Measurements from ENCODE around the gene LSM6. TPM values are rescaled to one million over a fixed set of nuclear protein-coding genes. Genes with fewer than 3 reads are reported as not detected.

Gene LSM6
- total RNA-seq, 1 donor from 2014 or later = 28.4 TPM

DNA sequence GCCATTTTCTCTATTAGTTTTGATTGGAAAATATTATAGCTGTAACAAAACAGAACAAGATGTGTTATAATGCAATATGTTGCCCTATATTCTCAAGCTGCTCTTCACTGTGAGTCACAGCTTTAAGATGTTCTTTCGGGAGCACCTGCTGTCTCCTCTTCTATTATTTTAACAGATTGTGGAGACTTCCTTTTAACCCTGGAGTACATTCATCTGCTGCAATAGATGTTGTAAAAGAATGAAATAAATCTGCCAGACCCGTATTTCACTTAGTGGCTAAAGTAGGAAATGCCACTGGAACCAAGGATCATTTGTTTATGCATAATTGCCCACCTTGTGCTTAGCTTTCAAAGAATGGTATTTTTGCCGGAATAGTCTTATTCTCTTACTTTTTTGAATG is 11.1 kb downstream of the LSM6 start:
- DNase-seq = no peak

DNA sequence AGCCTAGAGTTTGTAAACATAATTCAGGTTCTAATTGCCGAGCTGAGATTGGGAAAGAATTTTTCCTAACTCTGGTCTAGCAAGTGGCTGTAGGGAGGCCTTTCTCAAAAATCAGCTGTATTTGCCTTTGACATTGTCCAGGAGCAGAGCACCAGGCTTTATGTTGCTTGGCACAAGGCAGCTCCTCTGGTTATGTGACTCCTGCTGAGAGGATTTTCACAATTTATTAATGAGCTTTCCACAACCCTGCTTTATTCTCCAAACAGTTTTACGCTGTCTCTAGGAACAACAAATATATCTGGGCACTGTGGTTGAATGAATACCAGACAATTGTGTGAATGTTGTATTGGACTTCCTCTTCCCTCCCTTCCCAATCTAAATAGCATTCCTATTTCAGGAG is 14.9 kb downstream of the LSM6 start:
- DNase-seq = no peak

DNA sequence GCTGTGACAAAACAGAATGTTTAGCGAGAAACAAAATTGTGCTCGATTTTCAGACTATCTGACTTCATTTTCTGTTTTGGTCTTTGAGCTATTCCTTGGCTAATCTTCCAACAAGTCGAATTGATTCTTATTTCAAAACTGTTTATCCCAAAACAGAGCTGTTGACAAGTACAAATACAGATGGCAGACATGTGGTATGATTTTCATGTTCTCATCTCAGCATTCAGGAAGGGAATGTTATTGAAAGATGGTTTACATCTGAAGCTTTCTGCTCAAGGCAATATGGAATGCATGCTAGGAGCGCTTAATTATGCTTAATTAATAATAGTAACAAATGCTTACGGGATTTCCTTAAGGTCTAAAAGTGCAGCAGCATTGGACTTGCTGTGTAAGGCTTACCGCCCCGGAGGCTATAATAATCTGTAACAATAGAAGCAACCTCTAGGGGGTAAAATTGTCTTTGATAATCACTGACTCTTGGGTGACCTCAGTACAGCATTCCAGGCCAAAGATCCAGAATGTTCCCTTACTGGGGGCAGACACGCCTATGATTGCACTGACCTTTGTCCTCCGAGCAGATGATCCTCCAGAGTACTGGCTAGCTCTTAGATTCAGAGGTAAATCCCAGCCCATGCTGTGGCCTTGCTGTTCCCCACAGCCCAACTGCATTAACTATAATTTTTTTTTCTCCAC is 16.4 kb downstream of the LSM6 start:
- DNase-seq = no peak

DNA sequence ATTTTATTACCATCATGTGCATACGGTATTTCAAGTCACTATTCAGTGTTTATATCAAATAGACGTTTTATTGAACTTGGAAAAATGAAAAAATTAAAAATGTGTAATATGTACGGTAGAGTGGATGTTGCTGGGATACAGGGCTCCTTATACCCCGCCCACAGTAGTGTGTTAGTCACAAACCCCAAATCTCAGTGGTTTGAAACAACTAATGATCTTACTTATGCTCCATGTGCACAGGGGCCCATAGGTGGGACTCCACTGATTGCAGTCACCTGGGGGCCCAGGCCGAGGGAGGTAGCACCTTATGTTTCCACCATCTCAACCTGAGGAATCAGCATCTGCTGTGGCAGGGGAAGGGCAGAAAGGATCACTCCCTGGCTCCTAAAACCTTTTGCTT is 18.1 kb downstream of the LSM6 start:
- no peak for DNase-seq

DNA sequence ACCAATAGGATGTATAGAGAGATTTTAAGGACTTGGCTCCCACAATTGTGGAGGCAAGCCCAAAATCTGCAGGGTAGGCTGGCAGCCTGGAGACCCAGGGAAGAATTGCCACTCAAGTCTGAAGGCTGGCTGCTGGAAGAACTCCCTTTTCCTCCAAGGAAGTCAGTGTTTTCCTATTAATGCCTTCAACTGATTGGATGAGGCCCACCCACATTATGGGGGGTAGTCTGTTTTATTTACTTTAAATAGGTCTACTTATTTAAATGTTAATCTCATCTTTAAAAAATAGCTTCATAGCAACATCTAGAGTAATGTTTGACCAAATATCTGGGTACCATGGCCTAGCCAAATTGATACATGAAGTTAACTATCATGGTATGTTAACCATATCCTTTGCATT is 18.7 kb downstream of the LSM6 start:
- DNase-seq = no peak

DNA sequence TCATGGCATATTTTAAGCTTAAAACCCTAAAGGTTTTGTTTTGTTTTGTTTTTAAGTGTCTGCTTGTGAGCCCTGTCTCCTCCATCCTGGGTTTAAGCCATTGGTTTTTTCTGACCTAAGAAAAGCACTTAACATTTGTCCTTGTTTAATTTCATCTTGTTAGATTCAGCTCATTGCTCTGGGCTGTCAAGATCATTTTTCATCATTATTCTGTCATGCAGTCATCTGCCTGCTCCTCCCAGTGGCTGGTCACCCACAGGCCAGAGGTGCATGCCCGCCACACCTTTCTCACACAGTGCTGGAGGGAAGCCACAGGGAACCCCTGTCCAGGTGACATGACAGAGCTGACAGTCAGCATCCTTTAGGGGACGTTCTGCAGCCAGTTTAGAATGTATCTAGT is 27.1 kb downstream of the LSM6 start:
- no peak for DNase-seq

DNA sequence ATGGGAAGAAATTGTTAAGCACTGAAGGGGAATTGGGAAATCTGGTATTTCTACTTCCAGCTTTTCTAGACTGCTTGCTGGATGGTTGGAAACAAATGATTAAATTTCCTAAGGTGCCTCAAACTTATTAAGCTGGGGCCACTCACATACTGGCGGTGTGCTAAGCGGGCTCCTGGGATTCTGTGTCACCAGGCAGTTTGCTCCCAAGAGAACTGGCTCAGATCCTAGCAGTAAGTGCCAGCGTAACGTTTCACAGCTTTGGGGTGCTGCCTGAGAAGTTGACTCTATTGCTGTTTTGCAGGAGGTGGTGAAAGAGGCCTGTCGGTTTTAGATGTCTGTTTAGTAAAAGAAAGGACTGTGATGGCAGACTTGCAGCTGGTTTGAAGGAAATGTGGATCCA is 31.9 kb downstream of the LSM6 start:
- no peak for DNase-seq

DNA sequence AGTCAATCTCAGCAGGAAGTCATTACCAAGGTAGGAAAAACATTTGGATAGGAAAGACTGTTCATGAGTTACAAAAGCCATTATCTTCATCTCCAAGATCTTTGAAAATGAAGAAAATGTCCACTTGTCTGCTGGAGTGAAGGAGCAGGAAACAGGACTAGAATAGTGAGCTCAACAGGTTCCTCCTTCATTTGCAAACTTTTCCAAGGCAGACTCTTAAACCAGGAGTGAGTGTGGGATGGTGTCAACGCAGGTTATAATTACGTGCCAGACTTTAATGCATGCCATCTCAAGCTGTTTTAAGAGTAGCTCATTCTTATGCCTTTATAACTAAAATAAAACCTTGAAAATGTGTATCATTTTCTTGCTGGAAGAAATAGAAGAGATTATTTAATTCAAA is 35.4 kb downstream of the LSM6 start:
- DNase-seq = no peak

DNA sequence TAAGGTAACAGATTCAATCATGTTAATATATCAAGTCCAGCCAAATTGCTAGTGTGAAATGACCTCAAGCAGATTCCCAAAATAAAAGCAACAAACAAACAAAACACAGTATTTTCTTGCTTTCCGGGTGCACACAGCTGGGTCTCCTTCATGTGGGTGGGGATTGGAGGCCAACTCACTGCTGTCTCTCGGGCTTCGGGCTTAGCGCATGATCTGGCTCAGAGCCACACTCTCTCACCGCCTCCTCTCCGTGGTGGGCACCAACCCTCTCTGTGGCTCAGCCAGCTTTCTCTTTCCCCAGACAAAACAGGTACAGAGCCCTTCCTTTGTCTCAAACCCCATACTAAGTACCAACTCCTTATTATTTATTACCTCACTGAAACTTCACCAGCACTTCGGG is 35.9 kb downstream of the LSM6 start:
- DNase-seq = no peak

DNA sequence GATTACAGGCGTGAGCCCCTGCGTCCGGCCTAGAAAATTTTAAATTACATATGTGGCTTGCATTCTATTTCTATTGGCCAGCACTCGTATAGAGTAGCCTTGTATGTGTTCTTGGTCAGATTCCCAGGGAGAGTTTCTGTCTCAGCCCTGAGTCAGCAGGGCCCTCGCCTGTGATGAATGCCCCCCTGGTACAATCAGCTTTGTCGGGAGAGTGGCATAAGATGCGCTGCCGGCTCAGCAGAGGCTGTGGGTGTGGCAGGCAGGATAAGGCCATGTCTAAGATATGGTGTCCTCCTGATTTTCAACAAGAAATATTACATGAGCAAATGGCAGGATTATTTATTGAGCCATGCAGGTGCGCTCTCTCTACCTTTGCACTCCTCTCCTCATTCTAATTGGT is 37.3 kb downstream of the LSM6 start:
- no peak for DNase-seq

DNA sequence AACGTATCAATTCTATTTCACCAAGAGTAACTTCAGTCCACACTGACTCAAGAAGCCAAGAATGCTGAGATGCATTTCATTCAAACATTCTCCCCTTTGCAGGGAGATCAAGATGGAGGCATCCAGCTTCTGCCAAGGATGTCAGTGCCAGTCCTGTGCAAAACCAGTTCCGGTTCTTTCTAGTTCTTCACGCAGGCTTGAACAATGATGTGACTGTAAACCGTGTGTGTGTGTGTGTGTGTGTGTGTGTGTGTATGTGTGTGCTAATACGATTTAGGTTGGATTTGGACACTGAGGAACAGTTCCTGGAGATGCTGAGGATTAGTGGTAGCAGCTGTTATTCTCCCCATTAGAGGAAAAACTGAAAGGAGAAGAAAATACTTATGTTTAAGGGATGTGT is 38.7 kb downstream of the LSM6 start, which contains the start of gene REELD1:
TSS of gene REELD1 (plus strand) at position 301 of the 400 bp plus-strand sequence. CDS start 2,415 bp downstream, outside the sequence.
- DNase-seq = no peak

DNA sequence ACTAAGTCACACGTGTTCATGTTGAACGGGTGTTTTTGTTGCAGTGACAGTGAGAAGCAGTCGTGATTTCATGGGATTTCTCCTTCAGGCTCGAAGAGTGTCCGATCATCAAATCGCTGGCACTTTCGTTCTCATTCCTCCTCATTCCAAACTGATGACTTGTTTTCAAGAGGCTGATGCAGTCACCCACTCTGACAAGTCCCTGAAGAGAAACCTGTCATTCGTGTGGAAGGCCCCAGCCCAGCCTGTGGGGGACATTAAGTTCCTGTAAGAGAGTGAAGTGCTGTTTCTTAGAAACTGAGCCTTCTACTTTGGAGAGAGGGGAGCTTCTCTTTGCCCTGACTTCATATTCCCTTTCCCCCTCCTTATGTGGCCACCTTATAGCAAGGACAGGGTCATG is 46.8 kb downstream of the LSM6 start:
- DNase-seq = no peak

DNA sequence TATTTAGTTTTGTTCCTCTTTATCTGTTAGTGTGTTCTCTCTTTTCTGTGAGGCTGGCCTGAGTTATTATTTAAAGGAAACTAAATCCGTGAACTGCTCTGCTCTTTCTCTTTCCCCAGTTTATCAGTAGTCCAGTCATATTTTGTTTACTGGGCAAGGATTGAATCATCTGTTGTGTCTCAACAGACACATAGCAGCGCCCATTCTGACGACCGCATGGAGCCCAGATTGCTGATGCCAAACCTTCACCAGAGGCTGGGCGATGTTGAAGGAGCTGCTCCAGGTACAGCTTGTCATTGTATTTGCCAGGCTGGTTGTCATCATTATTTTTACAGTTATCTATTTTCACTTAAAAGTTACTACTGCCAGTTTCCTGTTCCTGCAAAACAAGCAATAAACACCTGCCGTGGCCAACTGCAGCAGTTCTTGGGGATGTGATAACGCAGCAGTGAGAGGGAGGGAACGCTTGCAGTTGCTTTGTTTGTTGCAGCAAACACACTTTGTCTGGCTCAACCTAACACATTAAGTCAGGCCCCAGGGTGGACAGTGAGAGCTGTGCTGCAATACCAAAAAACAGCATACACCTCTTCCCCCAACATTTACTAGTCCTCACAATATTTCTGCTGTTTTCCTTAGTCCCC is 48.9 kb downstream of the LSM6 start:
- DNase-seq = no peak

DNA sequence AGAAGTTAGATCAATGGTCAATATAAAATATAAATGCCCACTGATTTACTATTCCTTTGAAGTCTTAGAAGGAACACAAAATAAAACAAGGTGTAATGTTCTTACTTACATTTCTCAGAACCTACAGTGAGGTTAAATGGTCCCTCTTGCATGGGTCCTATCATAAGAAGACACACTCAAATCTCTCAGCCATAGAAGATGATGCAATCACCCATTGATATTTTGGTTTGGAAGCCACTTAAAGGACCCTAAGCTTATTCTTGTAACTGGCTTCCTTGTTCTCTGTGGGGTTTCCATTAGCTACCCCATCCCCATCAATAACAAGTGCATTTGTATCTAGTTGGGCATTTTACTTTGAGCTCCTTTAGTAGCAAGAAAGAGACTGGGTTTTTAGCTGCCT is 53.9 kb downstream of the LSM6 start:
- no peak for DNase-seq

DNA sequence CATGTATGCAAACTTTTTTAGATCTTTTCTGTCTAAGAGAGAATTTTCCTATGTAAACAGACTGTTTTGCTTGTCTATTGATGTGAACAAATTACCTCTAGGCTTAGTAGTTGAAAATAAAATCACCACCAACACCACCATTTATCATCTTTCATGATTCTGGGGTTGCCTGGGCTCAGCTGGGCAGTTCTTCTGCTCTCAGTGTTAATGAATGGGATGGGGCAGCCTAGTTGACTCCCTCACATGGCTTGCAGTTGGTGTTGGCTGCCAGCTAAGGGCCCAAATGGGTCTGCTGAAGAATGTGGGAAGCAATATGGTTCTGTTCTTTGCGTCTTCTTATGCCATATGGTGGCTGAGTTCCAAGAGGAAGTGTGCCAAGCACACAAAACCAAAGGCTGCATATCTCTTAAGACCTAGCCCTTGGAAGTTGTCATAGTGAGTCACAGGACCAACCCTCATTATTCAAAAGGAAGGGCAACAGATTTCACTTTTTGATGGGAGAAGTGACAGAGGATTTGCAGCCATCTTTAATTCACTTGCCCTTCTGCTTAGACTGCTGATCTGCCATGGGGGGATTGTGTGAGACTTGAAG is 56.7 kb downstream of the LSM6 start:
- no peak for DNase-seq

DNA sequence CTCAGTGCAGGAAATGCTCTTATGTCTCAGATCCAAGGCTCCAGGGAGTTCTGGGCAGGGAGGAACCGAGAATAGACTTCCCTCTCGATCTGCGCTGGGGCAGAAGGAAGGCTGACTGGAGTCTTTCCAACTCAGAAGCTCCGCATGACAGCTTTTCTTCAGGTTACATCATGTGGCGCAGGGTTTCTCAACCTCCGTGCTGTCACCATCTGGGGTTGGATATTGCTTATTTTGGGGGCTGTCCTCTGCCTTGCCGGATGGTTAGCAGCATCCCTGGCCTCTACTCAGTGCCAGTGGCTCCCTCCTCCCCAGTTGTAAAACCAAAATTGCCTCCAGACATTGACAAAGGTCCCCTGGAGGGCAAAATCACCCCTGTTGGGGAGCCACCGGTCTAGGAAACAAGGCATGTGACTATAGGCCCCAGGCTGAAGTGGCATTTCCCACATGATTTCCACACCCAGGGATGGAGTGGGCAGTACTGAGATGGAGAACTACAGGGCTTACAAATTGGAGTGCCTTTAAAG is 60.2 kb downstream of the LSM6 start:
- DNase-seq = no peak

DNA sequence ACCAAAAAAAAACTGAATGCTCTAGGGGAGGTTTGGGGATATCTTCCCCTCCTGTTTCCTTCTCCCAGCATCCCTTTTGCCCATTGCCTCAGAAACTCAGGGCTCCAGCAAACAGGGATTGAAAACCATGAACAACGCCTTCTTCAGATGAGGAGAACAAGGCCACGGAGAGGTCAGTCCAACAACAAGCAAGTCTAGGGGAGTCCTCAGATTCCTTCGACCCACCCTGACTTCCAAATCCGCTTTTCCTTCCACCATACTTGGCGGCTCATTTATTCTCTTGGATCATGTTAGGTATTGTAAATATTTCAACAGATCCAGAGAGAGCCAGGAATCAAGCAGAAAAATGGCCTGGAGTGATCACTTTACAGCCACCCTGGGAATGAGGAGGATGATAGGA is 60.7 kb downstream of the LSM6 start:
- no peak for DNase-seq

DNA sequence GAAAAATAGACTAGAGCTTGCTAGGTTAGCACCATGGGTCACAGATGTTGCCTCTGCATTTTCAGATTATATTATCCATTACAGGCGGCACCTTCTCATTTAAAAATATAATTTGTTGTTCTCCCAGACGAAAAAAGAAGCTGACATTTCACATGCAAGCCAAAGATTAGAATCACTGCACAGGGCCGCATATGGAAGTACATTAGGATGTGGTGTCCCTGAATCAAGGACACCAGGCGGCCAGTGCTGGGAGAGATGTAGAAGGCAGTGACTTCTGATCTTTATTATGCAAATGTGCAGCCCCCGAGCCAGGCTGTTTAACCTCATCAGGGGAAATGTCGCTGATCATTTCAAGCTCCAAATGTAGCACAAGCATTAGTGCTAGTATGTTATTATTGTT is 61.6 kb downstream of the LSM6 start:
- no peak for DNase-seq

DNA sequence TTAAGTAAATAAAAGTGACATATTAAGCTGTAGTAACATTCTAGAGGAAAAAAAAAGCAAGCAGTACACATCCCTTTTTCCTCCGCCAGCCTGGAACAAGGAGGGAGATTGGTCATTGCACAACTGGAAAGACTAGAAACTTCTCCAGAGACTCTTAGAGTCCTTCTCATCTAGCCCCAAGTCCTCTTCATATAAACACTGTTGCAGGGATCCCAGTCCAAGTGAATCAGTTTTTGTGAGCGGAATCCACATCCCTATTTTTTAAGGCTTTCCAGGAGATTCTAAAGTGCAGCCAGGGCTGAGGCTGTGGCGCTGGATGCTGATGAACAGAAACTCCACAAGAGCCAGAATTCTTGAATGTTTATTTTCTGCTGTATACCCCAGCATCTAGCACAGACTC is 62.6 kb downstream of the LSM6 start:
- no peak for DNase-seq

Other genes with a start within 250 kb of the LSM6 start
- gene ZNF827, start 236.9 kb upstream of the LSM6 start, total RNA-seq = 2.5 and 4.4 TPM in 2 replicates
- gene REELD1, start 38.8 kb downstream of the LSM6 start, total RNA-seq = not detected in 2 replicates